Large intestine (tissue), 3 donors: ENCODE results near the gene ITPK1. TPM values are rescaled to one million over a fixed set of nuclear protein-coding genes. Genes with fewer than 3 reads are reported as not detected.
A peak's percentile ranks its signal among the peaks of the same experiment; 100 is the strongest.

Experiments
- DNase-seq, 2 donors: peaks; one replicate each; pipeline versions ENCODE4 v3.0.0 to v3.0.0-alpha.2; 2013
- H3K27ac ChIP-seq: one replicate; pipeline ENCODE4 v1.5.1; 2013; ENCODE audit warnings: low read length
- H3K27me3 ChIP-seq: 2 replicates; pipeline ENCODE4 v1.6.1; 2013; ENCODE audit warnings: low read length; ENCODE audit not compliant: control insufficient read depth, insufficient read depth
- H3K36me3 ChIP-seq: 2 replicates; pipeline ENCODE4 v1.6.1; 2013; ENCODE audit warnings: low read length; ENCODE audit not compliant: control insufficient read depth, insufficient read depth
- H3K4me1 ChIP-seq: one replicate; pipeline ENCODE4 v1.6.1; 2013; ENCODE audit warnings: low read length; ENCODE audit not compliant: control insufficient read depth, insufficient read depth
- H3K4me3 ChIP-seq: one replicate; pipeline ENCODE4 v1.5.1; 2013; ENCODE audit warnings: low read length
- H3K9me3 ChIP-seq: one replicate; pipeline ENCODE4 v1.6.1; 2013; ENCODE audit warnings: mild to moderate bottlenecking, low read depth, low read length, moderate library complexity; ENCODE audit not compliant: control insufficient read depth
- WGBS: methylation state at CpG from one replicate; pipeline ENCODE4 v1.1.5; 2013; ENCODE audit warnings: low lambda C conversion rate; ENCODE audit not compliant: insufficient coverage; 5-methylcytosine and 5-hydroxymethylcytosine counted together
- polyA plus RNA-seq: library from polyadenylated mRNA; unstranded; fragments of 120-200 nt; gene quantifications from one replicate; pipeline ENCODE4 v1.2.1, GENCODE V29; 2013

Gene ITPK1
- polyA plus RNA-seq, 1 donor, result 139 TPM

GRCh38 chr14:93011650-93012325, 103.9 kb downstream of the ITPK1 start:
- WGBS, result no CpG with 5 or more reads among the region's 22 CpGs
- H3K4me3 ChIP-seq, result no peak overlapping the region
- peaks cover 39% of the 10 kb centered on the region for H3K36me3 ChIP-seq
- peak overlapping the region; percentile 88 for H3K27ac ChIP-seq
- no peaks in the 10 kb centered on the region for H3K9me3 ChIP-seq
- H3K4me1 ChIP-seq, result peaks cover 68% of the 10 kb centered on the region
- no peaks in the 10 kb centered on the region for H3K27me3 ChIP-seq
- DNase-seq, result peak in 1 of 2 donors; percentile 73

- Histone ChIP-seq H3K36me3 (peaks cover 38% of the 10 kb centered on the region), H3K4me1 (peaks cover 70% of the 10 kb centered on the region), H3K27me3 (no peaks in the 10 kb centered on the region), H3K4me3 (no peak overlapping the region), H3K9me3 (no peaks in the 10 kb centered on the region), H3K27ac (peak overlapping the region; percentile 88)
- DNase-seq, result no peak
- no CpG with 5 or more reads among the region's 10 CpGs for WGBS
These were observed 104.6 kb downstream of the ITPK1 start for GRCh38 chr14:93011141-93011529.

- DNase-seq, result peak in 1 of 2 donors; percentile 60
- Histone ChIP-seq H3K27ac (peak overlapping the region; percentile 88), H3K36me3 (peaks cover 36% of the 10 kb centered on the region), H3K9me3 (no peaks in the 10 kb centered on the region), H3K4me1 (peaks cover 70% of the 10 kb centered on the region), H3K27me3 (no peaks in the 10 kb centered on the region), H3K4me3 (no peak overlapping the region)
- no CpG with 5 or more reads among the region's 13 CpGs for WGBS
These were observed 105.1 kb downstream of the ITPK1 start for GRCh38 chr14:93010522-93011140.

GRCh38 chr14:93010130-93010499, 105.6 kb downstream of the ITPK1 start:
- Histone ChIP-seq H3K4me3 (no peak overlapping the region), H3K27me3 (no peaks in the 10 kb centered on the region), H3K36me3 (peaks cover 35% of the 10 kb centered on the region), H3K4me1 (peaks cover 70% of the 10 kb centered on the region), H3K27ac (peak overlapping the region; percentile 37), H3K9me3 (no peaks in the 10 kb centered on the region)
- no CpG with 5 or more reads among the region's 11 CpGs for WGBS
- DNase-seq, result no peak

GRCh38 chr14:93009471-93010129, 106.1 kb downstream of the ITPK1 start:
- no peak for DNase-seq
- Histone ChIP-seq H3K4me1 (peaks cover 69% of the 10 kb centered on the region), H3K27ac (peak overlapping the region; percentile 37), H3K36me3 (peaks cover 30% of the 10 kb centered on the region), H3K9me3 (no peaks in the 10 kb centered on the region), H3K4me3 (no peak overlapping the region), H3K27me3 (no peaks in the 10 kb centered on the region)
- WGBS, result no CpG with 5 or more reads among the region's 17 CpGs

- no CpG with 5 or more reads among the region's 9 CpGs for WGBS
- Histone ChIP-seq H3K27me3 (no peaks in the 10 kb centered on the region), H3K4me1 (peaks cover 57% of the 10 kb centered on the region), H3K4me3 (no peak overlapping the region), H3K27ac (peak overlapping the region; percentile 43), H3K36me3 (peaks cover 27% of the 10 kb centered on the region), H3K9me3 (no peaks in the 10 kb centered on the region)
- DNase-seq, result no peak
These were observed 107.3 kb downstream of the ITPK1 start for GRCh38 chr14:93008381-93008780.

- Histone ChIP-seq H3K27me3 (no peaks in the 10 kb centered on the region), H3K36me3 (peaks cover 33% of the 10 kb centered on the region), H3K4me3 (no peak overlapping the region), H3K27ac (peak overlapping the region; percentile 34), H3K9me3 (no peaks in the 10 kb centered on the region), H3K4me1 (peaks cover 56% of the 10 kb centered on the region)
- no CpG with 5 or more reads among the region's 15 CpGs for WGBS
- no peak for DNase-seq
These were observed 108.3 kb downstream of the ITPK1 start for GRCh38 chr14:93007225-93007997.

GRCh38 chr14:93006567-93007051, 109.1 kb downstream of the ITPK1 start:
- H3K27me3 ChIP-seq, result no peaks in the 10 kb centered on the region
- H3K4me3 ChIP-seq, result no peak overlapping the region
- WGBS, result no CpG with 5 or more reads among the region's 6 CpGs
- H3K27ac ChIP-seq, result no peak overlapping the region
- H3K36me3 ChIP-seq, result peaks cover 36% of the 10 kb centered on the region
- peaks cover 48% of the 10 kb centered on the region for H3K4me1 ChIP-seq
- no peaks in the 10 kb centered on the region for H3K9me3 ChIP-seq
- DNase-seq, result no peak

GRCh38 chr14:93005838-93006237, 109.9 kb downstream of the ITPK1 start:
- Histone ChIP-seq H3K4me3 (no peak overlapping the region), H3K36me3 (peaks cover 40% of the 10 kb centered on the region), H3K4me1 (peaks cover 40% of the 10 kb centered on the region), H3K9me3 (no peaks in the 10 kb centered on the region), H3K27me3 (no peaks in the 10 kb centered on the region), H3K27ac (no peak overlapping the region)
- no peak for DNase-seq
- WGBS, result no CpG with 5 or more reads among the region's 8 CpGs
